Upper lobe of left lung (tissue), 4 donors: ENCODE measurements around the gene ALKAL2.

ENCODE experiments used
- CTCF ChIP-seq, 6 experiments: fragments of 450-650 bp in 4 of 6; fragments of 200-600 bp in 2 of 6; sonication (generic) in 2 of 6; IDR thresholded peaks; one replicate each; pipeline ENCODE4 v1.5.1; 2016 to 2019; ENCODE audit warnings: antibody characterized with exemption in 6 of 6
- POLR2AphosphoS5 ChIP-seq, 2 donors: sonication (generic); formaldehyde crosslinking; IDR thresholded peaks; one replicate each; pipeline ENCODE4 v1.5.1; 2017; ENCODE audit warnings: antibody characterized with exemption in 2 of 2

GRCh38 chr2:268323-268722 is 19.6 kb downstream of the ALKAL2 start:
- no peak for TF ChIP-seq CTCF (IDR thresholded peaks at IDR 0.05)
- no peak for TF ChIP-seq POLR2AphosphoS5 (IDR thresholded peaks at IDR 0.05)
